Activated B cell treated with CpG ODN at 0.5 μM for 24 hours (primary cell): ENCODE measurements around the gene CARS1. TPM values are rescaled to one million over a fixed set of nuclear protein-coding genes. Genes with fewer than 3 reads are reported as not detected.

Experiments used
- ATAC-seq: fragments of 200-7000 bp; cut with Tn5 transposase; one replicate; pipeline ENCODE4 v1.10.0; 2021; ENCODE audit warnings: low read depth, mild to moderate bottlenecking, moderate library complexity
- CTCF ChIA-PET: fragments of 350-600 bp; sonication (Branson Sonifier 250); formaldehyde crosslinking; loops from one replicate; lab custom pipeline; 2021; ENCODE audit warnings: antibody characterized with exemption; lab: Charles Lee
- POLR2A ChIA-PET: fragments of 350-600 bp; sonication (Branson Sonifier 250); formaldehyde crosslinking; loops from one replicate; lab custom pipeline; 2021; ENCODE audit warnings: antibody characterized with exemption; lab: Charles Lee
- DNase-seq: peaks from one replicate; pipeline ENCODE4 v3.0.0; 2022
- H3K27ac Mint-ChIP-seq: one replicate; pipeline ENCODE4 v1.8.0; 2020; ENCODE audit warnings: mixed read lengths
- H3K27me3 Mint-ChIP-seq: one replicate; pipeline ENCODE4 v1.8.0; 2021; ENCODE audit warnings: mixed read lengths
- H3K36me3 Mint-ChIP-seq: one replicate; pipeline ENCODE4 v1.8.0; 2021; ENCODE audit warnings: low read depth, mixed read lengths
- H3K4me1 Mint-ChIP-seq: one replicate; pipeline ENCODE4 v1.8.0; 2021; ENCODE audit warnings: mixed read lengths
- H3K4me3 Mint-ChIP-seq: one replicate; pipeline ENCODE4 v1.8.0; 2020; ENCODE audit warnings: mild to moderate bottlenecking, mixed read lengths
- H3K9me3 Mint-ChIP-seq: one replicate; pipeline ENCODE4 v1.8.0; 2020; ENCODE audit warnings: mixed read lengths
- intact Hi-C: fragments of 100-400 bp; cut with micrococcal nuclease; formaldehyde crosslinking; loops from one replicate; pipeline ENCODE4 v1.15.1; 2024
- total RNA-seq: library from RNA; stranded (reverse); gene quantifications from 2 replicates; pipeline ENCODE4 v1.2.3, GENCODE V29; 2022
- TF ChIP-seq, protein P1 (sequence below): fragments of 200-600 bp; IDR thresholded peaks from one replicate; pipeline ENCODE4 v1.8.0; 2022; ENCODE audit warnings: antibody characterized with exemption, mild to moderate bottlenecking

CARS1 gene
- total RNA-seq, 1 donor from 2014 or later, result 110 TPM

DNA sequence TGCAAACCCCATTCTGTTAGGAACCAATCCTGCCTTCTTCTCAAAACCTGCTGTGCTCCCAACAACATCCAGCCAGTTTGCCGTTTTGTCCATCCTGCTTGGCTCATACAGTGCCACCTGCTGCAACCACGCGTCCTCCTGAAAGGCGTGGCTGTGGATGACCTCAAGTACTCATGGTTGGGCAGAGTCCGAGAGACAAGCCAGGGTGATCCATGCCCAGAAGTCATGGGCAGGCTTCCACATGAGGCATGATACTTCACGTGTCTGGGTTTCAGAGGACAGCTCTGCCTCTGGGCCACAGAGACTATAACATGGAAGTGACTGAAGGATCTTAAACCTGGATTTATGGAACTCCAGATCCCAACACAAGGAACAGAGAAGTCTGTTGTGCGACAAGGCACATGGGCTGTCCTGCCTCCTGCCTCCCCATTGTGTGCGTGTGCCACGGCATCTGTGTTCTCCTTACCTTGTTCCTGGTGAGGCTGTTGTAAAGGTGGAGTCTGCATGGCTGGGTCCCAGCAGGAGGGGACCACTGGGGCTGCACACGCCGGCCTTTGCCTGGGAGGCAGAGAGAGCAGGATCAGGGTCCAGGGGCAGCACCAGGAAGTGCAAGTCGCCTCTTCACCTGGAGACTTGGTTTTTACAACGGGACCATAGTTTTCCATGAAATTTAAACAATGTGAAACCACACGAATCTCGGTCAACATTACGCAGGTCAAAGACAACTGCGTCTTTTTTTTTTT lies 15.4 kb downstream of the CARS1 start:
- peaks cover 8% of the 10 kb centered on the region for H3K4me1 Mint-ChIP-seq
- DNase-seq (no peak), ATAC-seq (no peak)
- no peak overlapping the region for H3K27ac Mint-ChIP-seq
- no peaks in the 10 kb centered on the region for H3K9me3 Mint-ChIP-seq
- ChIA-PET POLR2A (no interaction called here), CTCF (no interaction called here)
- peaks cover 92% of the 10 kb centered on the region for H3K36me3 Mint-ChIP-seq
- no peak overlapping the region for H3K4me3 Mint-ChIP-seq
- intact Hi-C loops, result no loop called here
- H3K27me3 Mint-ChIP-seq, result no peaks in the 10 kb centered on the region
- TF ChIP-seq, protein P1, sequence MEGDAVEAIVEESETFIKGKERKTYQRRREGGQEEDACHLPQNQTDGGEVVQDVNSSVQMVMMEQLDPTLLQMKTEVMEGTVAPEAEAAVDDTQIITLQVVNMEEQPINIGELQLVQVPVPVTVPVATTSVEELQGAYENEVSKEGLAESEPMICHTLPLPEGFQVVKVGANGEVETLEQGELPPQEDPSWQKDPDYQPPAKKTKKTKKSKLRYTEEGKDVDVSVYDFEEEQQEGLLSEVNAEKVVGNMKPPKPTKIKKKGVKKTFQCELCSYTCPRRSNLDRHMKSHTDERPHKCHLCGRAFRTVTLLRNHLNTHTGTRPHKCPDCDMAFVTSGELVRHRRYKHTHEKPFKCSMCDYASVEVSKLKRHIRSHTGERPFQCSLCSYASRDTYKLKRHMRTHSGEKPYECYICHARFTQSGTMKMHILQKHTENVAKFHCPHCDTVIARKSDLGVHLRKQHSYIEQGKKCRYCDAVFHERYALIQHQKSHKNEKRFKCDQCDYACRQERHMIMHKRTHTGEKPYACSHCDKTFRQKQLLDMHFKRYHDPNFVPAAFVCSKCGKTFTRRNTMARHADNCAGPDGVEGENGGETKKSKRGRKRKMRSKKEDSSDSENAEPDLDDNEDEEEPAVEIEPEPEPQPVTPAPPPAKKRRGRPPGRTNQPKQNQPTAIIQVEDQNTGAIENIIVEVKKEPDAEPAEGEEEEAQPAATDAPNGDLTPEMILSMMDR, result no peak

- ATAC-seq (no peak), DNase-seq (no peak)
- Mint-ChIP-seq H3K4me3 (no peak overlapping the region), H3K9me3 (no peaks in the 10 kb centered on the region), H3K36me3 (peaks cover 94% of the 10 kb centered on the region), H3K27me3 (no peaks in the 10 kb centered on the region), H3K4me1 (peaks cover 18% of the 10 kb centered on the region), H3K27ac (no peak overlapping the region)
- TF ChIP-seq, protein P1, result no peak
- intact Hi-C loops, result no loop called here
- POLR2A ChIA-PET, result no interaction called here
- CTCF ChIA-PET, result interaction anchor here (10.2 kb wide), 1 partner anchor 51 kb away, joined by 89 read pairs; no protein-coding TSS in a partner anchor
Observed at GRCh38 chr11:3040881-3041280, 16.3 kb downstream of the CARS1 start.

- TF ChIP-seq, protein P1, result no peak
- H3K4me3 Mint-ChIP-seq, result no peak overlapping the region
- ChIA-PET POLR2A (no interaction called here), CTCF (interaction anchor here (0.8 to 10.2 kb wide), 9 partner anchors 9 to 505 kb away, joined by 4 to 89 read pairs (median 5); no protein-coding TSS in a partner anchor)
- ATAC-seq (no peak), DNase-seq (no peak)
- H3K27ac Mint-ChIP-seq, result no peak overlapping the region
- peaks cover 29% of the 10 kb centered on the region for H3K4me1 Mint-ChIP-seq
- peaks cover 87% of the 10 kb centered on the region for H3K36me3 Mint-ChIP-seq
- intact Hi-C loops, result loop anchor here (1.0 to 10.0 kb wide), 2 partner anchors 53 to 377 kb away; no protein-coding TSS in a partner anchor
- H3K9me3 Mint-ChIP-seq, result no peaks in the 10 kb centered on the region
- H3K27me3 Mint-ChIP-seq, result no peaks in the 10 kb centered on the region
Observed at GRCh38 chr11:3037945-3038271, 19.3 kb downstream of the CARS1 start.

DNA sequence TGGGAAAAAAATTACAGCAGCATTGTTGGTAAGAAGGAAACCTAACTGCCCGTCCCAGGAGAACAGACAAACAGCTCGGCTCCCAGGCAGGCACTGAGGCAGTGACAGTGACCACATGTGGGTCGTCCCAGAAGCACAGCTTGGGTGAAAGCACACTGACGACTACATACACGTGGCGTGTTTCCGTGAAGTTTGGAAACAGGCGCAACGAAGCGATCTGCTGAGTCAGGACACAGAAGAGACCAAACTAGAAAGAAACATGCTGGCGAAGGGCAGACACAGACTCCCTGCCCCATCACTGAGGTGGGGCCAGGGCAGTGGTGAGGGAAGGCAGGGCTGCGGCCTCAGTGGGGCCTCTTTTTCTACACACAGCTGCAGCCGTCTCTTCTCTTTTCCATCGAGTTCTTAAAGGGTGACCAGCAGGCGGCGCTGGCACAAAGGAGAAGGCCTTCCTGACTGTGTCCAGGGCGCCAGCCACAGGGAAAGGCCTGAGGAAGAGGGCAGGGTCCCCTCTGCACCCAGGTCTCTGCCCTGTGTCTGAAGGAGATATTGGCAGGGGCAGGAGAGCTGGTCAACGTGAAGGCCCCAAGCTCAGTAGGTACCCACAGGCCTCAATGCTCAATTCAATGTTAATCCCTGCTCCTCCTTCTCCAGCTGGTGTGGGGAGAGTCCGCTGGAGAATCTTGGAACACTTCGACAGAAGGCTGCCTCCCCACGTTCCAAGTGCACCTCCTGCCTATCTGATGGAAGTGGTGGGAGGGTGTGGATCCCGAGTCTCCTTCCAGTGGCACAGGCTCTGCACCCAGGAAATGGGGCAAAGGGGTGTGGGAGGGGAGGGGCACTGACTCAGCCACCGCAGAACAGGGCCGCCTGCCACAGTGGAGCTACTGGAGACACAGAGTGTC lies 19.9 kb downstream of the CARS1 start:
- no peaks in the 10 kb centered on the region for H3K9me3 Mint-ChIP-seq
- POLR2A ChIA-PET, result interaction anchor here (1.0 kb wide), 1 partner anchor 54 kb away, joined by 3 read pairs; no protein-coding TSS in a partner anchor
- ATAC-seq (peak; percentile 48), DNase-seq (peak; percentile 40)
- H3K27ac Mint-ChIP-seq, result peak overlapping the region; percentile 70
- H3K36me3 Mint-ChIP-seq, result peaks cover 87% of the 10 kb centered on the region
- no peak overlapping the region for H3K4me3 Mint-ChIP-seq
- H3K27me3 Mint-ChIP-seq, result no peaks in the 10 kb centered on the region
- CTCF ChIA-PET, result interaction anchor here (0.8 to 10.2 kb wide), 11 partner anchors 9 to 504 kb away, joined by 3 to 89 read pairs (median 5); no protein-coding TSS in a partner anchor
- intact Hi-C loops, result loop anchor here (1.0 to 10.0 kb wide), 2 partner anchors 54 to 378 kb away; no protein-coding TSS in a partner anchor
- TF ChIP-seq, protein P1, result no peak
- H3K4me1 Mint-ChIP-seq, result peaks cover 32% of the 10 kb centered on the region
